Measurements from ENCODE around the gene DOC2B.

- TF ChIP-seq POLR2A (IDR thresholded peaks at IDR 0.05) (no peak), CTCF (IDR thresholded peaks at IDR 0.05) (no peak), POLR2AphosphoS5 (IDR thresholded peaks at IDR 0.05) (no peak)
These were observed 20.0 kb downstream of the DOC2B start for GRCh38 chr17:161481-161880.

Data from sigmoid colon (tissue), 4 donors.